ENCODE measurements around the gene ADCY6. TPM values are rescaled to one million over a fixed set of nuclear protein-coding genes. Genes with fewer than 3 reads are reported as not detected.
A peak's percentile ranks its signal among the peaks of the same experiment; 100 is the strongest.

Gene ADCY6
- total RNA-seq, 2 experiments from 2014 or later: 0.05 to 0.09 TPM

DNA sequence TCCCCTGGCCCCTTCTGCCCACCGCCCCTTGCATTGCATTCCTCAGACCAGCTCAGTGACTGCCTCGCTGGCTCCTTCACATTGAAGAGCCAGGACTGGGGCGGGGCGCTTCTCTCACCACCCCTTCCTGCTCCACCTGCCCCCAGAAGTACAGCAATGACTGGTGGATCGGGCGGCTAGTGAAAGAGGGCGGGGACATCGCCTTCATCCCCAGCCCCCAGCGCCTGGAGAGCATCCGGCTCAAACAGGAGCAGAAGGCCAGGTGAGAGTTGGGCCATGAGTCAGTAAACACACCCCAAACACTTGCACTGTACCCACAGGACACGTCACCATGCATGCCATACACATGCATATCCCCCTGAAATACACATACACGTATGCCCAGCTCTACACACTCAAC, 35.2 kb upstream of the ADCY6 start:
- no peak overlapping the region for H3K27ac Mint-ChIP-seq
- H3K9me3 Mint-ChIP-seq (ENCODE audit: low read depth): no peaks in the 10 kb centered on the region
- ATAC-seq (peak; percentile 61), DNase-seq (peak; percentile 40)
- H3K27me3 Mint-ChIP-seq: no peaks in the 10 kb centered on the region
- CTCF ChIA-PET: interaction anchor here (0.6 to 1.8 kb wide), 4 partner anchors 9 to 221 kb away, joined by 3 to 5 read pairs (median 4); partner anchors contain the start of gene DDX23
- intact Hi-C loops (cut with DNase I, micrococcal nuclease): no loop called here
- POLR2A ChIA-PET: no interaction called here
- H3K36me3 Mint-ChIP-seq (ENCODE audit: low read depth): peaks cover 4% of the 10 kb centered on the region
- no peaks in the 10 kb centered on the region for H3K4me1 Mint-ChIP-seq
- no peak overlapping the region for H3K4me3 Mint-ChIP-seq

DNA sequence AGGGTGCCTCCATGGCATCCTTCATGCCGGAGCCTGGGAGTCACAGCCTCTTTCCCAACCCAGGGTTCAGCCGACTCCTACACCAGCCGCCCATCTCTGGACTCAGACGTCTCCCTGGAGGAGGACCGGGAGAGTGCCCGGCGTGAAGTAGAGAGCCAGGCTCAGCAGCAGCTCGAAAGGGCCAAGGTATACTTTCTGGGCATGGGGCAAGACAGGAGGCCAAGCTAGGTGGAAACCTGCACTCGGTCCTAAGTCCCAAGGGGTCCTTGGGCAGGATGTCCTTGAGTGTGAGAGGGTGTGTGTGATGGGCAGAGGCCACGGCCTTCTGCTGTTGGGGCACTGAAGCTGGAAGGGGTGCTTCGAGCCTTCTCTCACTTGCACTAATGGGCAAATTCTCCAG, 34.4 kb upstream of the ADCY6 start:
- DNase-seq: no peak
- H3K9me3 Mint-ChIP-seq (ENCODE audit: low read depth): no peaks in the 10 kb centered on the region
- no peaks in the 10 kb centered on the region for H3K36me3 Mint-ChIP-seq (ENCODE audit: low read depth)
- H3K27ac Mint-ChIP-seq: no peak overlapping the region
- intact Hi-C loops (cut with DNase I, micrococcal nuclease): no loop called here
- CTCF ChIA-PET: interaction anchor here (1.0 to 1.8 kb wide), 3 partner anchors 8 to 29 kb away, joined by 3 to 5 read pairs (median 4); partner anchors contain the start of gene DDX23
- no peak overlapping the region for H3K4me3 Mint-ChIP-seq
- POLR2A ChIA-PET: no interaction called here
- H3K4me1 Mint-ChIP-seq: no peaks in the 10 kb centered on the region
- no peak for ATAC-seq
- no peaks in the 10 kb centered on the region for H3K27me3 Mint-ChIP-seq

DNA sequence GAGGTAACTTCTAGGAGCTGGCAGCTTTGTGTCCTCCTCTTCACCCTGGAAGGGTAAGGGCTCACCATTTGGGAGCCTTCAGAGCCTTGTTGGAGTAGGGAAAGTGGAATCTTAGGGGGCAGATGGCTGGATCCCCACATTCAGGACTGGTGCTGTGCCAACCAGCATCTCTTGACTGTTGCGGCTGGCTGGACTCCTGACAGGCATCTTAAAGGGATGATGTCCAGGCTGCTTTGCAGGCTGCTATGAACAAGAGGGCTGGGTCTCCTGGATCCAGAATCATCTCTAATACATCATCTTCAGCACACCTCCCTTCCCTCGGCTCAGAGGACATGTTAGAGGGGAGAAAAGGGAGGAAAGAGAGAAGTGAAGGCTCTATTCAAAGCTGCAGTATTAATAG, 33.8 kb upstream of the ADCY6 start:
- POLR2A ChIA-PET: no interaction called here
- Mint-ChIP-seq H3K36me3 (ENCODE audit: low read depth) (no peaks in the 10 kb centered on the region), H3K9me3 (ENCODE audit: low read depth) (no peaks in the 10 kb centered on the region), H3K27me3 (peaks cover 2% of the 10 kb centered on the region), H3K4me3 (no peak overlapping the region), H3K4me1 (peaks cover 3% of the 10 kb centered on the region), H3K27ac (no peak overlapping the region)
- DNase-seq (no peak), ATAC-seq (no peak)
- CTCF ChIA-PET: interaction anchor here (0.6 to 1.8 kb wide), 2 partner anchors 8 to 351 kb away, joined by 4 read pairs; no protein-coding TSS in a partner anchor
- intact Hi-C loops (cut with DNase I, micrococcal nuclease): no loop called here

DNA sequence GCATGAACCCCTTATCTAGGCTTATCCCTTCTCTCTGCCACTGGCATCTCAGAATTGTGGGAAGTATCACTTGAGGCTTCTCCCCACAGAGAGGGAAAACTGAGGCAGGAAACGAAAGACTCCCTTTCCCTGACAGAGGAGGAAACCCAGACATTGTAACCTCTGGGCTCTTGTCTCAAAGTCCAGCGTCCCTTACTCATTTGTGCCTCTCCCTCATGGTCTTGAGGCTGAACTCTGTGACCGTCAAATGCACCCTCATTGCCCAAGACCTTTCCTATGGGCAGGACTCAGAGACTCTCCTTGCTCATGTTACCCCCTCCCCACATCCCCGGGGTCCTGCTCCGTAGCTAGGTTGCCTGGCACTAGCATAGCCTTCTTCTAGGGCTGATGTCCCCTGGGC, 33.2 kb upstream of the ADCY6 start:
- intact Hi-C loops (cut with DNase I, micrococcal nuclease): no loop called here
- Mint-ChIP-seq H3K27me3 (peaks cover 5% of the 10 kb centered on the region), H3K36me3 (ENCODE audit: low read depth) (no peaks in the 10 kb centered on the region), H3K27ac (no peak overlapping the region), H3K9me3 (ENCODE audit: low read depth) (no peaks in the 10 kb centered on the region), H3K4me1 (peaks cover 6% of the 10 kb centered on the region), H3K4me3 (no peak overlapping the region)
- ATAC-seq: no peak
- CTCF ChIA-PET: no interaction called here
- POLR2A ChIA-PET: interaction anchor here (0.8 kb wide), 1 partner anchor 8 kb away, joined by 4 read pairs; no protein-coding TSS in a partner anchor
- no peak for DNase-seq

DNA sequence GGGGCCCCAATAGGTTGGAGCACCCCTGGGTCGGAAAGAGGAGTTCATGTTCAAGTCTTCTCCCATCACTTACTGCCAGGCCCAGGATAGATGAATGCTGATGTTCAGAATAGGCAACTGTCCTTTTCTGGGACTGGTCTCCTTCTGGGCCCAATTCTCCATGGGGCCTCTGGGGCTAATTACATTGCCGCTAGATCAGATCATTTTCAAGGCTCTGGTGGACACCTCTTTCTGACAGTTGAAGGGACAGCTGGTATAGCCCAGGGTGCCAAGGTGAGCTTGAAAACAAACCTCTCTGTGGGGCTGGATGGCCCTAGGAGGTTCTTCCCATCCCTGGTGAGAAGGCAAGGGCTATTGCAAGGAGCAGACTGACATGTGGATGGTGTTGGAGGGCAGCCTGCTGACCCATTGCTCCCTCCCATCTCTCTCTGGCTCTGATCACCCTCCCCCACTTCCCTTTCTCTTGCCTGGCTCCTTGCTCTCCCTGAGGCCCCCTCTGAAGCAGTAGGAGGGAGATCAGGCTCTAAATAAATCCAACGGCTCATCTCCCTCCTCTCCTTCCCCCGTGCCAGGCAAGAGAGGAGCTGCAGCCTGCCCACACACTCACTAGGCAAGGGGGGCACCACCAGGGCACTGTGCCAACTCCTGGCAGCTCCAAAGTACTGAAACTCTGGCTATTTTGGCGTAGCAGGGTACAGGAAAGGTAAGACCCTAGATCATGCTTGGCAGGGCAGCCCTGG, 31.3 kb upstream of the ADCY6 start:
- no peak for DNase-seq
- ChIA-PET CTCF (interaction anchor here (0.8 to 1.8 kb wide), 5 partner anchors 9 to 81 kb away, joined by 3 to 15 read pairs (median 3); no protein-coding TSS in a partner anchor), POLR2A (no interaction called here)
- H3K27me3 Mint-ChIP-seq: peaks cover 12% of the 10 kb centered on the region
- intact Hi-C loops (cut with DNase I, micrococcal nuclease): no loop called here
- no peak overlapping the region for H3K27ac Mint-ChIP-seq
- no peaks in the 10 kb centered on the region for H3K36me3 Mint-ChIP-seq (ENCODE audit: low read depth)
- ATAC-seq: no peak
- H3K4me1 Mint-ChIP-seq: peaks cover 18% of the 10 kb centered on the region
- no peak overlapping the region for H3K4me3 Mint-ChIP-seq
- no peaks in the 10 kb centered on the region for H3K9me3 Mint-ChIP-seq (ENCODE audit: low read depth)

DNA sequence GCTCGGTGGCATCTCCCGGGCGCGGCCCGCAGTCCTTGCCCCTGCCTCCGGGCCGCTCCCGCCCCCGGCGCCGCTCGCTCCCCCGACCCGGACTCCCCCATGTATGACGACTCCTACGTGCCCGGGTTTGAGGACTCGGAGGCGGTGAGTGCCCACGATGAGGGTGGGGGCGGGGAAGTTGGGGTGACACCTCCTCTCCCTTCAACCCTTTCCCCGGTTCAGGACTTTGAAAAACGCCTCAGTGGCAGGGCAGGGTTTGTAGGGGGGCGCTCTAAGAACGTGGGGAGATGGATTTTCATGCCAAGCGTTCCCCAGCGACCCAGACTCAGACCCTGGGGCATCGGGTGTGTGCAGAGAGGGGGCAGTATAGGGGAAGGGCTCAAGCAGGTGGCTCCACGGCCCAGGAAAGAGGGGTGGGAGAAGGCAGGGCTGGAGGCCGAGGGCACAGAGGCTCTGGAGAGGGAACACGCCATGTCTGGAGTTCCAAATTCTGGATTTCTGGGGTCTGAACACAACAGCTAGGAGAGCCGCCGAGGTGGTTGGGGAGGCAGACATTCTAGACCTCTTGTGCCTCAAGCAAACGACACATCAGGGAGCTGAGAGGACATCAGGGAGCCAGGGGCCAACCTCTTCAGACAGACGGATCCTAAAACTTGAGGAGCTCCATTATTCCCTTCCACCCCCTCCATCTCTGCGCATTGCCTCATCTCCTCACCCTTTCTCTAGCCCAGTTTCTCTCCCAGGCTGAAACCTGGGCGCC, 30.1 kb upstream of the ADCY6 start:
- Mint-ChIP-seq H3K4me3 (peak overlapping the region; percentile 82), H3K9me3 (ENCODE audit: low read depth) (no peaks in the 10 kb centered on the region), H3K27me3 (peaks cover 12% of the 10 kb centered on the region), H3K36me3 (ENCODE audit: low read depth) (no peaks in the 10 kb centered on the region), H3K4me1 (peaks cover 19% of the 10 kb centered on the region), H3K27ac (no peak overlapping the region)
- intact Hi-C loops (cut with DNase I, micrococcal nuclease): loop anchor here in 1 of 2 experiments (1.0 kb wide), 3 partner anchors 33 to 137 kb away; partner anchors contain the start of genes DDX23 and KANSL2
- ATAC-seq: peak; percentile 4
- CTCF ChIA-PET: interaction anchor here (0.6 to 1.9 kb wide), 8 partner anchors 10 to 1126 kb away, joined by 3 to 15 read pairs (median 4); partner anchors contain the start of gene DDX23
- peak; percentile 73 for DNase-seq
- POLR2A ChIA-PET: no interaction called here

DNA sequence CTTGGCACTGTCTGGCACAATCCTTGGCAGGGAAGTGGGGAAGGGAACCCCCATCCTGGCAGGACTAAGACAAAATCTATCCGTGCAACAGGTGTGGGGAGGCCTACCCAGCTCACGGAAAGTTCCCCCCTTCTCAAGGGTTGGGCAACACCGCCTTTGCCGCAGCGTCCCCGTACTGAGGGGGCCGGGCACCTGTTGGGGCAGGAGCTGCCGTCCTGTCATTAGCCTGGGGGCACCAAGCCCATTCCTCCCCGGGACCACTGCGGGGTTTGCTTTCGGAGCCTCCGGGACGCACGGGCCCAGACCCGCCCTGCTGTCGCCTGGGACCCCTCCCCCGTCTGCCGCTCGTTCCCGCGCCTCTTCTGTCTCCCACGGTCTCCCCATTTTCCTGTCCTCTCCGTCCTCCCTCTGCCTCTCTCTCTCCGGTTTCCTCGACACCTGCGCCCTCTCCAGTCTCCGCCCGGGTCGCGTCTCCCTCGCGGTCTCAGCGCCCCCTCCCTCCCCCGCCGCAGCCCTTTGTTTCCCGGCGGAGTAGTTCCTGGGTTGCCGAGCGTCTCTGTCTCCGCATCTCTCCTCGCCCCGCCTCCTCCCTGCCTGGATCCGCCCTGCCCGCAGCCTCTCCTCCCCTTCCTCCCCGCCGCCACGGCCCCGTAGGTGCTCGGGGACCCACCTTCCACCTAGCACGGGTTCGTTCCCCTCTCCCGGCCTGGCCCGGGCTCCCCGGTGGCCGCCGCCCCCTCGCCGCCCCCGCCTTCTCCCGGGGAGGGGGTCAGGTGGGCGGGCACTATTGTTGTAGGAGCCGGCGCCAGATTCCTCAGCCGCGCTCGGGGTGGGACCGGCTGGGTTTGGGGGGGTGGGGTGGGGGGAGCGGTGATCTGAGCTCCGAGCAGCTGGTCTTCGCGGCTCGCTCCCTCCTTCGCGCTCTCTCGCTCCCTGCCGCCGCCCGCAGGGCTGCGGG, 29.3 kb upstream of the ADCY6 start, which contains the start of gene CACNB3:
Gene CACNB3, plus strand, starts transcription at position 624 of the 958 bp plus-strand sequence. CDS start 434 bp downstream, outside the sequence.
- DNase-seq (peak; percentile 89), ATAC-seq (peak; percentile 69)
- ChIA-PET CTCF (interaction anchor here (0.6 to 1.9 kb wide), 4 partner anchors 34 to 103 kb away, joined by 3 to 6 read pairs (median 4); partner anchors contain the start of gene DDX23), POLR2A (interaction anchor here (0.6 kb wide), 1 partner anchor 108 kb away, joined by 3 read pairs; no protein-coding TSS in a partner anchor)
- Mint-ChIP-seq H3K4me1 (peaks cover 23% of the 10 kb centered on the region), H3K27me3 (peaks cover 12% of the 10 kb centered on the region), H3K36me3 (ENCODE audit: low read depth) (no peaks in the 10 kb centered on the region), H3K9me3 (ENCODE audit: low read depth) (no peaks in the 10 kb centered on the region), H3K27ac (peak within 1 kb of the TSS; percentile 55), H3K4me3 (peak within 1 kb of the TSS; percentile 82)
- intact Hi-C loops (cut with DNase I, micrococcal nuclease): loop anchor here in 1 of 2 experiments (1.0 kb wide), 3 partner anchors 34 to 136 kb away; partner anchors contain the start of genes DDX23 and KANSL2

DNA sequence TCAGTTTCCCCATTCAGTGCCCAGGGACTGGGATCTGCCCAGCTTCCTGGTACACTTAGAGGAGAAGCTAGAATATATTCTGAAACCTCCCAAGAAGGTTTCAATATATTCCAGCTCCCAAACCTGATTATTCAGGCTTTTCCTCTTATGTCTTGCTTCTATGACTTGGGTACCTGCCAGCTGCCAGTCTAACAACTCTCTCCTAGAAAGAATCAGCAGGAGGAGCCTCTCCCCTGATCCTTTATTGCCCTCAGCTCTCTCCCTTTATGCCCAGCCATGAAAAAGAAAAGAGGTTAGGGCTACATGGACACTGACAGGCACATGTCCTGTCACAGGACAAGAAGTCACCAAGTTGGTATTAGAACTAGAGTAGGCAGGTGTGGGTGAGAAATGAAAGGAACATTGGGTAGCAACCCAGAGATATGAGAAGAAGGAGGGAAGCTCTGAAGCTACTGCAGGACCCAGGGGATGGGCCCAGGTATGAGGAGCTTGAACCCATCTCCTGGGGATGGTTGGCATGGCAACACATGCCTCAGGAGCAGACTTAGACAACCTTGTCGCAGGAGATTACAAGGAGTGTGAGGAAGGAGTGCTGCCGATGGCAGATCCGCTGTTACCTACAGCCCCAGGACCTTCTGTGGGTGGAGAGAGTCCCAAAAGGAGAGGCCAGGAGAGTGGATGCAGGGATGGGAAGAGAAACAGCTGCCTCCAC, 27.4 kb upstream of the ADCY6 start:
- intact Hi-C loops (cut with DNase I, micrococcal nuclease): no loop called here
- Mint-ChIP-seq H3K27me3 (peaks cover 12% of the 10 kb centered on the region), H3K4me1 (peaks cover 23% of the 10 kb centered on the region), H3K4me3 (peak overlapping the region; percentile 81), H3K36me3 (ENCODE audit: low read depth) (no peaks in the 10 kb centered on the region), H3K9me3 (ENCODE audit: low read depth) (no peaks in the 10 kb centered on the region), H3K27ac (no peak overlapping the region)
- CTCF ChIA-PET: interaction anchor here (0.5 to 3.8 kb wide), 13 partner anchors 11 to 123 kb away, joined by 3 to 30 read pairs (median 5); partner anchors contain the start of gene DDX23
- ATAC-seq (no peak), DNase-seq (no peak)
- POLR2A ChIA-PET: interaction anchor here (0.5 to 1.5 kb wide), 3 partner anchors 139 to 196 kb away, joined by 3 to 9 read pairs (median 3); no protein-coding TSS in a partner anchor

DNA sequence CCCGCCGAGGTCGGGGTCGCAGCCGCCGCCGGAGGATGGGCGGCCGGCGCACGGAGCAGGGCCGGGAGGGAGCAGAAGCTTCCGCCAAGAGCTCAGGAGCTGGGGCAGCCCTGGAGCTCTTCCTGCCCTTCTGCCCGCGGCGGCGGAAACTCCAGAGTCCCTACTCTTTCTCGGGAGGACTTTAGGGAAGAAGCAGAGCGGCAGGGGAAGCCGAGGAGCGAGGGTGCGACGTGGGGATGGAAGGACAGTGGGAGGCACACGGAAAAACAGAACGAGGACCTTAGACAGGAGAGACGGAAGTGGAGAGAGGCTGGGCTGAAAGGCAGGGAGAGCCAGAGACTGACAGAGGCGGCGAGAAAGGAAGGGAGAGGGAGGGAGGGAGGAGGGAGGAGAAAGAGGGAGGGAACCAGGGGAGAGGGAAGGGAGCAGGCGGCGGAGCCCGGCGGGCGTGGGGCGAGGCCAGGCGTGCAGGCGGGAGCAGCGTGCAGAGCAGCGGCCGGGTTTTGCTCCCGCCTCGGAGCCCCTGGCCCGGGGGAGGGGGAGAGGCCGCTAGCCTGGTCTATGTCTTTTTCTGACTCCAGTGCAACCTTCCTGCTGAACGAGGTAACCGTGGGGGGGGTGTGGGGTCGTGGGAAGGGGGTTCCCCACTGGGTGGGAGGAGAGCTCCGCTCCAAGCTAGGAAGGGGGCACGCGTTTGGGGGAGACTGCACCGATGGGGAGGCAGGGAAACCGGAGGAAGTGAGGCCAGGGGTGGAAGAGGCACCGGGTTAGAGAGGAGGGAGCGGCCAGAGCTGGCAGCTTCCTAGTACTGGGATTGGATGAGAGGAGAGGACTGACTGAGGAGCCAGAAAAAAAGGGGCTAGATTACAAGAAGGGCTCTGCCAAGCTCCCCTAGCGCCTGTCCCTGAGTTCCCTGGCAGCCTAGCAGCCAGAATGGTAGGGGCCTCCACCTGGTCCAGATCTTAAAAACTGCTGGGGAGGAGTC, 26.5 kb upstream of the ADCY6 start:
- H3K36me3 Mint-ChIP-seq (ENCODE audit: low read depth): no peaks in the 10 kb centered on the region
- no peaks in the 10 kb centered on the region for H3K9me3 Mint-ChIP-seq (ENCODE audit: low read depth)
- ChIA-PET POLR2A (interaction anchor here (0.7 to 1.5 kb wide), 2 partner anchors 138 to 929 kb away, joined by 3 read pairs; no protein-coding TSS in a partner anchor), CTCF (interaction anchor here (0.5 to 3.8 kb wide), 34 partner anchors 8 to 1040 kb away, joined by 3 to 30 read pairs (median 3); partner anchors contain the start of genes DDX23 and WNT1)
- H3K4me3 Mint-ChIP-seq: peak overlapping the region; percentile 81
- H3K4me1 Mint-ChIP-seq: peaks cover 23% of the 10 kb centered on the region
- ATAC-seq (peak; percentile 38), DNase-seq (peak; percentile 68)
- peaks cover 12% of the 10 kb centered on the region for H3K27me3 Mint-ChIP-seq
- intact Hi-C loops (cut with DNase I, micrococcal nuclease): loop anchor here in 1 of 2 experiments (1.0 to 2.0 kb wide), 2 partner anchors 142 to 203 kb away; partner anchors contain the start of genes ARF3 and PRKAG1
- peak overlapping the region; percentile 28 for H3K27ac Mint-ChIP-seq

Data from activated CD4-positive, alpha-beta T cell treated with anti-CD3 and anti-CD28 coated beads for 36 hours (primary cell).